DND-41 (cell line): ENCODE measurements around the gene IL3RA.

ENCODE experiments used
- ATAC-seq: fragments of 200-7000 bp; cut with Tn5 transposase; 3 replicates; pipeline ENCODE4 v1.9.1; 2021; ENCODE audit warnings: low read depth; ENCODE audit not compliant: insufficient read depth
- DNase-seq: peaks from one replicate; pipeline ENCODE4 v3.0.0-alpha.2; 2020
- H2AFZ ChIP-seq: 2 replicates; pipeline ENCODE4 v1.6.0; 2012; ENCODE audit warnings: low read depth, low read length
- H3K27ac ChIP-seq: 2 replicates; pipeline ENCODE4 v1.5.1; 2012; ENCODE audit warnings: low read length, inconsistent platforms
- H3K27me3 ChIP-seq: fragments of 200-600 bp; sonication (generic); 2 replicates; pipeline ENCODE4 v1.6.0; 2012; ENCODE audit warnings: low read length, mild to moderate bottlenecking, inconsistent platforms; ENCODE audit not compliant: insufficient read depth, poor library complexity
- H3K36me3 ChIP-seq: 2 replicates; pipeline ENCODE4 v1.5.1; 2012; ENCODE audit warnings: low read length, inconsistent platforms; ENCODE audit not compliant: insufficient read depth
- H3K4me1 ChIP-seq: 2 replicates; pipeline ENCODE4 v1.5.1; 2012; ENCODE audit warnings: mild to moderate bottlenecking, low read length; ENCODE audit not compliant: insufficient read depth
- H3K4me2 ChIP-seq: 2 replicates; pipeline ENCODE4 v1.6.0; 2012; ENCODE audit warnings: mild to moderate bottlenecking, moderate library complexity, low read length, inconsistent platforms; ENCODE audit not compliant: insufficient read depth
- H3K4me3 ChIP-seq, 2 experiments: fragments of 200-600 bp in 1 of 2; shearing (Covaris generic) in 1 of 2; 2 replicates each; pipeline ENCODE4 v1.5.1; 2012 to 2016; ENCODE audit warnings: inconsistent platforms in 2 of 2, low read length in 2 of 2, mild to moderate bottlenecking in 2 of 2, low read depth in 1 of 2, moderate library complexity in 1 of 2
- H3K79me2 ChIP-seq: 2 replicates; pipeline ENCODE4 v1.6.0; 2012; ENCODE audit warnings: low read length, inconsistent platforms; ENCODE audit not compliant: insufficient read depth
- H3K9ac ChIP-seq: 2 replicates; pipeline ENCODE4 v1.6.0; 2012; ENCODE audit warnings: low read depth, mild to moderate bottlenecking, inconsistent platforms, low read length, moderate library complexity
- H3K9me3 ChIP-seq: 2 replicates; pipeline ENCODE4 v1.5.1; 2012; ENCODE audit warnings: low read length, moderate library complexity, mild to moderate bottlenecking, inconsistent platforms; ENCODE audit not compliant: insufficient read depth, severe bottlenecking
- H4K20me1 ChIP-seq: 2 replicates; pipeline ENCODE4 v1.6.0; 2012; ENCODE audit warnings: low read length; ENCODE audit not compliant: insufficient read depth
- CTCF ChIP-seq: IDR thresholded peaks from 2 replicates; pipeline ENCODE4 v1.5.1; 2012; ENCODE audit warnings: borderline replicate concordance, low read length, moderate library complexity, mild to moderate bottlenecking; ENCODE audit not compliant: poor library complexity, severe bottlenecking; ENCODE audit errors: extremely low read depth
- EZH2 ChIP-seq: IDR thresholded peaks from 3 replicates; pipeline ENCODE4 v1.6.1; 2012; ENCODE audit warnings: borderline replicate concordance, low read depth, mild to moderate bottlenecking, moderate library complexity, low read length, inconsistent platforms; ENCODE audit not compliant: severe bottlenecking

Gene IL3RA

DNA sequence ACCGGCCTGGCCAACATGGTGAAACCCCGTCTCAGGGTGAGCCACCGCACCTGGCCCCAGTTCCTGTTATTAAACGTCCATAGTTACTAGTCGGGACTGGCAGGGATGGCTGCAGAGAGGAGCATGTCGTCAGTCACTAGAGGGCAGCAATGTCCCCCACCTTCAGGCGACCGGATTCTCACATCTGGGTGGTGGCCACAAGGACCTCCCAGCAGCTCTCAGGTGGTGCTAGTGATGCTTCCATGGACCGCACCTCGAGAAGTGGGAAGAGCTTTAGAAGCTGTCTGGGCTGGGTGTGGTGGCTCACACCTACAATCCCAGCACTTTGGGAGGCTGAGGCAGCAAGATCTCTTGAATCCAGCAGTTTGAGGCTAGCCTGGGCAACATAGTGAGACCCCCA, 13.3 kb upstream of the IL3RA start:
- TF ChIP-seq CTCF, result peak; percentile 76
- TF ChIP-seq EZH2, result no peak

GRCh38 chrX:1325515-1326116, 11.0 kb upstream of the IL3RA start:
- H3K9me3 ChIP-seq, result no peaks in the 10 kb centered on the region
- no peaks in the 10 kb centered on the region for H3K27me3 ChIP-seq
- ATAC-seq, result no peak
- no peak overlapping the region for H3K9ac ChIP-seq
- H3K36me3 ChIP-seq, result no peaks in the 10 kb centered on the region
- H4K20me1 ChIP-seq, result no peaks in the 10 kb centered on the region; the same call in 1 of the 2 replicates
- H3K4me2 ChIP-seq, result no peak overlapping the region
- H3K79me2 ChIP-seq, result no peaks in the 10 kb centered on the region
- no peak overlapping the region for H3K4me3 ChIP-seq
- no peak overlapping the region for H2AFZ ChIP-seq
- no peak overlapping the region for H3K27ac ChIP-seq
- no peak for TF ChIP-seq EZH2
- no peak for TF ChIP-seq CTCF
- H3K4me1 ChIP-seq, result no peaks in the 10 kb centered on the region
- no peak for DNase-seq

More for the DNA sequence above, 13.3 kb upstream of the IL3RA start:
- H4K20me1 ChIP-seq, result no peaks in the 10 kb centered on the region; the same call in 1 of the 2 replicates
- DNase-seq, result peak; percentile 70
- H3K4me3 ChIP-seq, result no peak overlapping the region
- no peaks in the 10 kb centered on the region for H3K79me2 ChIP-seq
- H2AFZ ChIP-seq, result no peak overlapping the region
- no peaks in the 10 kb centered on the region for H3K9me3 ChIP-seq
- no peak overlapping the region for H3K4me2 ChIP-seq
- no peaks in the 10 kb centered on the region for H3K36me3 ChIP-seq
- no peaks in the 10 kb centered on the region for H3K4me1 ChIP-seq
- H3K27ac ChIP-seq, result no peak overlapping the region
- no peak overlapping the region for H3K9ac ChIP-seq
- ATAC-seq, result peak; percentile 94
- H3K27me3 ChIP-seq, result no peaks in the 10 kb centered on the region

GRCh38 chrX:1327651-1328304, 8.8 kb upstream of the IL3RA start:
- no peak overlapping the region for H3K27ac ChIP-seq
- no peak overlapping the region for H3K4me3 ChIP-seq
- no peak overlapping the region for H3K4me2 ChIP-seq
- no peak overlapping the region for H2AFZ ChIP-seq
- H3K9ac ChIP-seq, result no peak overlapping the region
- H3K27me3 ChIP-seq, result no peaks in the 10 kb centered on the region
- H3K79me2 ChIP-seq, result no peaks in the 10 kb centered on the region
- no peaks in the 10 kb centered on the region for H3K4me1 ChIP-seq
- no peak for TF ChIP-seq CTCF
- no peak for TF ChIP-seq EZH2
- no peaks in the 10 kb centered on the region for H3K36me3 ChIP-seq
- ATAC-seq (no peak), DNase-seq (no peak)
- no peaks in the 10 kb centered on the region; the same call in 1 of the 2 replicates for H4K20me1 ChIP-seq
- H3K9me3 ChIP-seq, result no peaks in the 10 kb centered on the region
